H1 (cell line): ENCODE measurements around the gene CCK. TPM values are rescaled to one million over a fixed set of nuclear protein-coding genes. Genes with fewer than 3 reads are reported as not detected.
"Not testable (repeated sequence)": the region's sequence is repeated elsewhere in the genome, so short reads cannot be mapped to it uniquely, and the experiment has no call there.

Source experiments
- CTCF ChIA-PET: fragments of 300-600 bp; sonication (Branson Sonifier 250); formaldehyde crosslinking; loops from one replicate; lab custom pipeline; 2021; ENCODE audit not compliant: partially characterized antibody; lab: Charles Lee
- POLR2A ChIA-PET: fragments of 300-600 bp; sonication (Branson Sonifier 250); formaldehyde crosslinking; loops from one replicate; lab custom pipeline; 2021; ENCODE audit warnings: inconsistent platforms; ENCODE audit not compliant: partially characterized antibody; lab: Charles Lee
- DNase-seq, 2 experiments: peaks; one replicate each; pipeline versions ENCODE4 v3.0.0 to v3.0.0-alpha.2; 2010 to 2022; ENCODE audit warnings: low spot score in 2 of 2, low read depth in 1 of 2, mixed read lengths in 1 of 2
- FAIRE-seq: peaks from 2 replicates; lab custom pipeline; 2011; peaks lifted over from hg19 to GRCh38; lab: Jason Lieb, UNC
- H2AFZ ChIP-seq: 2 replicates; pipeline ENCODE4 v1.8.1; 2012; ENCODE audit warnings: low read length, inconsistent platforms
- H2AK5ac ChIP-seq: 2 replicates; pipeline ENCODE4 v1.6.1; 2013; ENCODE audit warnings: low read depth, low read length
- H2BK120ac ChIP-seq: replicated peaks from 2 replicates; pipeline ENCODE3; 2013; ENCODE audit warnings: low read depth, low read length, inconsistent platforms
- H2BK12ac ChIP-seq: 2 replicates; pipeline ENCODE4 v1.6.1; 2013; ENCODE audit warnings: low read depth, low read length
- H2BK15ac ChIP-seq: 2 replicates; pipeline ENCODE4 v1.6.1; 2013; ENCODE audit warnings: low read length
- H2BK20ac ChIP-seq: 2 replicates; pipeline ENCODE4 v1.6.1; 2013; ENCODE audit warnings: low read length
- H2BK5ac ChIP-seq: 2 replicates; pipeline ENCODE4 v1.6.1; 2013; ENCODE audit warnings: low read depth, low read length
- H3K14ac ChIP-seq: 2 replicates; pipeline ENCODE4 v1.6.1; 2013; ENCODE audit warnings: inconsistent platforms; ENCODE audit not compliant: insufficient read length
- H3K18ac ChIP-seq: 2 replicates; pipeline ENCODE4 v1.6.1; 2013; ENCODE audit warnings: low read length; ENCODE audit errors: extremely low read depth
- H3K23ac ChIP-seq: 2 replicates; pipeline ENCODE4 v1.6.1; 2013; ENCODE audit warnings: inconsistent platforms; ENCODE audit not compliant: insufficient read length
- H3K23me2 ChIP-seq: 2 replicates; pipeline ENCODE4 v1.6.1; 2013; ENCODE audit warnings: low read depth, low read length
- H3K27ac ChIP-seq: 2 replicates; pipeline ENCODE4 v1.6.1; 2011; ENCODE audit warnings: low read depth, low read length, inconsistent platforms
- H3K27me3 ChIP-seq, 4 experiments: replicated peaks in 1 of 4; 1 replicate in 1 of 4; 2 replicates in 3 of 4; pipeline versions ENCODE4 v1.6.1 to v1.8.1; 2011 to 2013; ENCODE audit warnings: low read length in 3 of 4, mild to moderate bottlenecking in 3 of 4, inconsistent platforms in 2 of 4, mixed read lengths in 2 of 4, moderate library complexity in 1 of 4; ENCODE audit not compliant: control insufficient read depth in 3 of 4, insufficient read depth in 3 of 4; ENCODE audit errors: extremely low read depth in 1 of 4
- H3K36me3 ChIP-seq, 4 experiments: 2 replicates each; pipeline versions ENCODE4 v1.6.1 to v1.8.1; 2011 to 2013; ENCODE audit warnings: mild to moderate bottlenecking in 4 of 4, low read length in 3 of 4, moderate library complexity in 2 of 4, control low read depth in 1 of 4, inconsistent platforms in 1 of 4; ENCODE audit not compliant: insufficient read depth in 4 of 4, control insufficient read depth in 2 of 4
- H3K4ac ChIP-seq: replicated peaks from 2 replicates; pipeline ENCODE3; 2013; ENCODE audit warnings: low read length, low read depth, mixed read lengths, inconsistent platforms; ENCODE audit not compliant: insufficient read length
- H3K4me1 ChIP-seq, 4 experiments: replicated peaks in 1 of 4; 1 replicate in 1 of 4; 2 replicates in 3 of 4; pipeline versions ENCODE4 v1.6.1 to v1.8.1; 2011 to 2013; ENCODE audit warnings: low read length in 3 of 4, inconsistent platforms in 2 of 4, mixed read lengths in 1 of 4; ENCODE audit not compliant: insufficient read depth in 4 of 4, control insufficient read depth in 3 of 4
- H3K4me2 ChIP-seq, 2 experiments: 2 replicates each; pipeline versions ENCODE4 v1.6.1 to v1.8.1; 2011 to 2013; ENCODE audit warnings: low read depth in 2 of 2, low read length in 2 of 2, control low read depth in 1 of 2, inconsistent platforms in 1 of 2, mild to moderate bottlenecking in 1 of 2; ENCODE audit not compliant: insufficient read depth in 1 of 2
- H3K4me3 ChIP-seq, 4 experiments: fragments of 200-600, 300-600 bp in 1 of 4; sonication (generic), shearing (Covaris generic), sonication (Bioruptor Twin) in 1 of 4; 2 replicates each; pipeline versions ENCODE4 v1.5.1 to v1.8.1; 2011 to 2016; ENCODE audit warnings: low read length in 4 of 4, low read depth in 3 of 4, control low read depth in 2 of 4, inconsistent platforms in 2 of 4, mild to moderate bottlenecking in 2 of 4, mixed read lengths in 1 of 4, moderate library complexity in 1 of 4; ENCODE audit not compliant: insufficient read depth in 2 of 4; ENCODE audit errors: extremely low read depth in 1 of 4
- H3K56ac ChIP-seq: replicated peaks from 2 replicates; pipeline ENCODE3; 2013; ENCODE audit warnings: low read depth, mild to moderate bottlenecking, mixed read lengths, low read length, inconsistent platforms; ENCODE audit not compliant: insufficient read length
- H3K79me1 ChIP-seq: 2 replicates; pipeline ENCODE4 v1.6.1; 2013; ENCODE audit warnings: low read depth, low read length, control low read depth
- H3K79me2 ChIP-seq, 2 experiments: 2 replicates each; pipeline versions ENCODE4 v1.6.1 to v1.8.1; 2012 to 2013; ENCODE audit warnings: low read length in 2 of 2, mild to moderate bottlenecking in 2 of 2, inconsistent platforms in 1 of 2; ENCODE audit not compliant: insufficient read depth in 2 of 2, control insufficient read depth in 1 of 2
- H3K9ac ChIP-seq, 4 experiments: replicated peaks in 1 of 4; 1 replicate in 1 of 4; 2 replicates in 3 of 4; pipeline versions ENCODE4 v1.6.1 to v1.8.1; 2011 to 2013; ENCODE audit warnings: low read depth in 3 of 4, low read length in 3 of 4, control low read depth in 2 of 4, mild to moderate bottlenecking in 2 of 4, moderate library complexity in 2 of 4, inconsistent platforms in 1 of 4; ENCODE audit errors: extremely low read depth in 1 of 4
- H3K9me3 ChIP-seq, 2 experiments: 2 replicates each; pipeline versions ENCODE4 v1.6.1 to v1.8.1; 2012 to 2013; ENCODE audit warnings: mild to moderate bottlenecking in 2 of 2, moderate library complexity in 2 of 2, control low read depth in 1 of 2, inconsistent platforms in 1 of 2, low read depth in 1 of 2, low read length in 1 of 2, mixed read lengths in 1 of 2; ENCODE audit not compliant: insufficient read depth in 2 of 2
- H4K20me1 ChIP-seq, 2 experiments: replicated peaks in 1 of 2; 2 replicates each; pipeline versions ENCODE3 to v1.8.1; 2011 to 2013; ENCODE audit warnings: inconsistent platforms in 2 of 2, low read length in 2 of 2, mild to moderate bottlenecking in 1 of 2; ENCODE audit not compliant: insufficient read depth in 2 of 2, control insufficient read depth in 1 of 2
- H4K5ac ChIP-seq: 2 replicates; pipeline ENCODE4 v1.6.1; 2013; ENCODE audit warnings: low read length, low read depth, mixed read lengths, inconsistent platforms; ENCODE audit not compliant: insufficient read length
- H4K8ac ChIP-seq: 2 replicates; pipeline ENCODE4 v1.8.0; 2013; ENCODE audit warnings: mild to moderate bottlenecking, moderate library complexity, low read length, inconsistent platforms; ENCODE audit not compliant: insufficient read depth; ENCODE audit errors: extremely low read depth
- H4K91ac ChIP-seq: replicated peaks from 2 replicates; pipeline ENCODE3; 2013; ENCODE audit warnings: low read length, mixed read lengths, inconsistent platforms; ENCODE audit not compliant: insufficient read length
- WGBS, 2 experiments: shearing (Covaris generic) in 1 of 2; methylation state at CpG; one replicate each; pipeline versions ENCODE4 v1.1.6 to v1.1.7; 2013 to 2015; ENCODE audit warnings: low lambda C conversion rate in 2 of 2, mixed read lengths in 2 of 2, inconsistent platforms in 1 of 2, low coverage in 1 of 2, missing lambda C conversion rate in 1 of 2; ENCODE audit not compliant: insufficient replicate concordance in 2 of 2, insufficient coverage in 1 of 2, insufficient read length in 1 of 2; ENCODE audit errors: extremely low coverage in 1 of 2, missing lambda C conversion rate in 1 of 2; 5-methylcytosine and 5-hydroxymethylcytosine counted together
- polyA plus RNA-seq, 7 experiments: library from polyadenylated mRNA; depleted of rRNA in 3 of 7; stranded (reverse) in 5 of 7; unstranded in 2 of 7; fragments of >200 nt in 5 of 7; fragments of 200-250 nt in 2 of 7; gene quantifications; 1 replicate in 5 of 7; 2 replicates in 1 of 7; 4 replicates in 1 of 7; pipeline versions ENCODE4 v1.2.1 to v1.2.3, GENCODE V29; 2011 to 2013; ENCODE audit warnings: missing spikeins in 2 of 7, mixed read lengths in 2 of 7
- total RNA-seq: library from RNA; stranded (reverse); fragmentation: NEBNext Ultra II Directional; extraction: Animal tissue kit (Norgen Biotek cat#: 25700); gene quantifications from 2 replicates; pipeline ENCODE4 v1.2.1, GENCODE V29; 2021

CCK gene
- total and polyA plus RNA-seq, 2 of the 8 experiments (the other 6 are each of a cell fraction or from before 2014, with no cell fraction given): 0.99 to 2.8 TPM

DNA sequence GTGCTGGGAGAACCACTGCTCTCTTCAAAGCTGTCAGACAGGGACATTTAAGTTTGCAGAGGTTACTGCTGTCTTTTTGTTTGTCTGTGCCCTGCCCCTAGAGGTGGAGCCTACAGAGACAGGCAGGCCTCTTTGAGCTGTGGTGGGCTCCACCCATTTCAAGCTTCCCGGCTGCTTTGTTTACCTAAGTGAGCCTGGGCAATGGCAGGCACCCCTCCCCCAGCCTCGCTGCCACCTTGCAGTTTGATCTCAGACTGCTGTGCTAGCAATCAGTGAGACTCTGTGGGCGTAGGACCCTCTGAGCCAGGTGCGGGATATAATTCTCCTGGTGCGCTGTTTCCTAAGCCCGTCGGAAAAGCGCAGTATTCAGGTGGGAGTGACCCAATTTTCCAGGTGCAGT, 21.4 kb upstream of the CCK start:
- H4K91ac ChIP-seq, FAIRE-seq, H2BK20ac ChIP-seq, H3K14ac ChIP-seq, H4K20me1 ChIP-seq, H3K23ac ChIP-seq, H3K23me2 ChIP-seq, H3K27ac ChIP-seq, H4K8ac ChIP-seq, H3K9me3 ChIP-seq, DNase-seq, H2AK5ac ChIP-seq, H3K79me1 ChIP-seq, H2AFZ ChIP-seq, H2BK5ac ChIP-seq, H3K18ac ChIP-seq, H3K9ac ChIP-seq, H3K79me2 ChIP-seq, POLR2A ChIA-PET, H4K5ac ChIP-seq, H2BK120ac ChIP-seq, H3K27me3 ChIP-seq, H3K4ac ChIP-seq, H3K4me2 ChIP-seq, H3K36me3 ChIP-seq, H3K56ac ChIP-seq, H3K4me3 ChIP-seq, H2BK15ac ChIP-seq, H3K4me1 ChIP-seq, H2BK12ac ChIP-seq: not testable (repeated sequence)
- 90% methylated on average over 8 of the region's 8 CpGs; no CpG with 5 or more reads in 1 of the 2 experiments for WGBS, 2 experiments
- CTCF ChIA-PET: interaction anchor here (0.8 kb wide), 1 partner anchor 140 kb away, joined by 3 read pairs; no protein-coding TSS in a partner anchor
